ENCODE data around the gene AFF1. TPM values are rescaled to one million over a fixed set of nuclear protein-coding genes. Genes with fewer than 3 reads are reported as not detected.
A peak's percentile ranks its signal among the peaks of the same experiment; 100 is the strongest.

Gene AFF1, protein sequence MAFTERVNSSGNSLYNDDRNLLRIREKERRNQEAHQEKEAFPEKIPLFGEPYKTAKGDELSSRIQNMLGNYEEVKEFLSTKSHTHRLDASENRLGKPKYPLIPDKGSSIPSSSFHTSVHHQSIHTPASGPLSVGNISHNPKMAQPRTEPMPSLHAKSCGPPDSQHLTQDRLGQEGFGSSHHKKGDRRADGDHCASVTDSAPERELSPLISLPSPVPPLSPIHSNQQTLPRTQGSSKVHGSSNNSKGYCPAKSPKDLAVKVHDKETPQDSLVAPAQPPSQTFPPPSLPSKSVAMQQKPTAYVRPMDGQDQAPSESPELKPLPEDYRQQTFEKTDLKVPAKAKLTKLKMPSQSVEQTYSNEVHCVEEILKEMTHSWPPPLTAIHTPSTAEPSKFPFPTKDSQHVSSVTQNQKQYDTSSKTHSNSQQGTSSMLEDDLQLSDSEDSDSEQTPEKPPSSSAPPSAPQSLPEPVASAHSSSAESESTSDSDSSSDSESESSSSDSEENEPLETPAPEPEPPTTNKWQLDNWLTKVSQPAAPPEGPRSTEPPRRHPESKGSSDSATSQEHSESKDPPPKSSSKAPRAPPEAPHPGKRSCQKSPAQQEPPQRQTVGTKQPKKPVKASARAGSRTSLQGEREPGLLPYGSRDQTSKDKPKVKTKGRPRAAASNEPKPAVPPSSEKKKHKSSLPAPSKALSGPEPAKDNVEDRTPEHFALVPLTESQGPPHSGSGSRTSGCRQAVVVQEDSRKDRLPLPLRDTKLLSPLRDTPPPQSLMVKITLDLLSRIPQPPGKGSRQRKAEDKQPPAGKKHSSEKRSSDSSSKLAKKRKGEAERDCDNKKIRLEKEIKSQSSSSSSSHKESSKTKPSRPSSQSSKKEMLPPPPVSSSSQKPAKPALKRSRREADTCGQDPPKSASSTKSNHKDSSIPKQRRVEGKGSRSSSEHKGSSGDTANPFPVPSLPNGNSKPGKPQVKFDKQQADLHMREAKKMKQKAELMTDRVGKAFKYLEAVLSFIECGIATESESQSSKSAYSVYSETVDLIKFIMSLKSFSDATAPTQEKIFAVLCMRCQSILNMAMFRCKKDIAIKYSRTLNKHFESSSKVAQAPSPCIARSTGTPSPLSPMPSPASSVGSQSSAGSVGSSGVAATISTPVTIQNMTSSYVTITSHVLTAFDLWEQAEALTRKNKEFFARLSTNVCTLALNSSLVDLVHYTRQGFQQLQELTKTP
- total RNA-seq (2022) (56.2 and 61.9 TPM in 2 replicates), Bru-seq, nascent RNA (percentile 88 among the genes with signal in this experiment), BruChase-seq, experiment 1, labeled RNA remaining after a 6-hour chase (percentile 86 among the genes with signal in this experiment), BruChase-seq, experiment 2, labeled RNA remaining after a 2-hour chase (percentile 83 among the genes with signal in this experiment)
- long read RNA-seq, full-length matches to known transcripts, result 1 of 11 reads
- long read RNA-seq, partial matches to known transcripts, result 2 of 11 reads
- long read RNA-seq, other reads (novel, unspliced or antisense), result 8 of 11 reads

DNA sequence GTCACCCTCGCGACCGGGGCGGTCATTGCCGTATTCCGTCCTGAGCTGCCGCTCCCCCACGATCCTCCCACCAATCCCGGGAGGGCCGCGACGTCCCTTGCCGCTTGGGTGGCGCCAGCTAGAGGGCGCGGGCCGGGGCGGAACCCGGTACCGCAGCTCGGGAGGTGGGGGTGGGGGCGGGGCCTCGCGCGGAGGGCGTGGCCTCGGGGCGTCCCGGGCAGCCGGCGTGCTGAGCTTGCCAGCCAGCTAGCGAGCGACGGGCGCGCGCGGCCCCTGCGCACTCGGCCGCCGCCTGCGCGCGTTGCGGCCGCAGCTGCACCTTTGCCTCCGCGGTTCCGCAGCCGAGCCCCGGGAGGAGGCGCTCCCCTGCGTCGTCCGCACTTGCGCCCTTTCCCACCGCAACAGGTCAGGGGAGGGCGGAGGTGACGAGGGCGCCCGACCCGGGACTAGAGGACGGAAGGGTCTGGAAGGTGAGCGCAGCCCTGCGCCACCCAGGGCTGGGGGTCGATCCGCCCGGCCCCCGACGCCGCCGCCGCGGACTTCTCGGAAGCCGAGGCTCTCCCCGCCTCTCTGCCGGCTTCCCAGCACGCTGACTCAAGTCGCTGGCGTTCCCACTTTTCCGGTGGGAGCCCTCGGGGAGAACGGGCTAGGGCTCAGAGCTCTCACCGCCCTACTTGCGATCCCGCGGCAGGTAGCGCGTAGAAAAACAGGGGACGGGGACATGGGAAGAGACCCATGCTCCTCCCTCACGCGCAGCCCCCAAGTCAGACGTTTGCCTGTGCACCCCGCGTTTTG is at the start of gene AFF1:
TSS of gene AFF1 (plus strand) at position 241 of the 795 bp plus-strand sequence. CDS start 13,523 bp downstream, outside the sequence.
- DNase-seq (ENCODE audit: unreplicated experiment), result peak; percentile 88
- Mint-ChIP-seq H3K4me3 (ENCODE audit: unreplicated experiment) (peak within 1 kb of the TSS; percentile 85), H3K36me3 (ENCODE audit: insufficient read depth, unreplicated experiment) (peaks cover 21% of the 10 kb centered on the region), H3K27me3 (ENCODE audit: insufficient read depth, unreplicated experiment) (no peaks in the 10 kb centered on the region), H3K4me1 (ENCODE audit: insufficient read depth, unreplicated experiment) (peaks cover 35% of the 10 kb centered on the region), H3K9me3 (ENCODE audit: unreplicated experiment) (no peaks in the 10 kb centered on the region), H3K27ac (ENCODE audit: low read depth, unreplicated experiment) (peak within 1 kb of the TSS; percentile 91)
- BruUV-seq (replicated peaks), result no TSS peak
- ChIA-PET POLR2A (interaction anchor here (0.5 to 11.3 kb wide), 33 partner anchors 7 to 1127 kb away, joined by 3 to 256 read pairs (median 6); partner anchors contain the start of gene KLHL8), CTCF (interaction anchor here (0.5 to 7.1 kb wide), 9 partner anchors 12 to 300 kb away, joined by 3 to 61 read pairs (median 6); no protein-coding TSS in a partner anchor)
- intact Hi-C loops (cut with micrococcal nuclease), result loop anchor here (1.0 to 2.0 kb wide), 2 partner anchors 13 to 186 kb away; no protein-coding TSS in a partner anchor
- TF ChIP-seq, protein P1, sequence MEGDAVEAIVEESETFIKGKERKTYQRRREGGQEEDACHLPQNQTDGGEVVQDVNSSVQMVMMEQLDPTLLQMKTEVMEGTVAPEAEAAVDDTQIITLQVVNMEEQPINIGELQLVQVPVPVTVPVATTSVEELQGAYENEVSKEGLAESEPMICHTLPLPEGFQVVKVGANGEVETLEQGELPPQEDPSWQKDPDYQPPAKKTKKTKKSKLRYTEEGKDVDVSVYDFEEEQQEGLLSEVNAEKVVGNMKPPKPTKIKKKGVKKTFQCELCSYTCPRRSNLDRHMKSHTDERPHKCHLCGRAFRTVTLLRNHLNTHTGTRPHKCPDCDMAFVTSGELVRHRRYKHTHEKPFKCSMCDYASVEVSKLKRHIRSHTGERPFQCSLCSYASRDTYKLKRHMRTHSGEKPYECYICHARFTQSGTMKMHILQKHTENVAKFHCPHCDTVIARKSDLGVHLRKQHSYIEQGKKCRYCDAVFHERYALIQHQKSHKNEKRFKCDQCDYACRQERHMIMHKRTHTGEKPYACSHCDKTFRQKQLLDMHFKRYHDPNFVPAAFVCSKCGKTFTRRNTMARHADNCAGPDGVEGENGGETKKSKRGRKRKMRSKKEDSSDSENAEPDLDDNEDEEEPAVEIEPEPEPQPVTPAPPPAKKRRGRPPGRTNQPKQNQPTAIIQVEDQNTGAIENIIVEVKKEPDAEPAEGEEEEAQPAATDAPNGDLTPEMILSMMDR (IDR thresholded peaks at IDR 0.05; ENCODE audit: unreplicated experiment), result peak; percentile 23

DNA sequence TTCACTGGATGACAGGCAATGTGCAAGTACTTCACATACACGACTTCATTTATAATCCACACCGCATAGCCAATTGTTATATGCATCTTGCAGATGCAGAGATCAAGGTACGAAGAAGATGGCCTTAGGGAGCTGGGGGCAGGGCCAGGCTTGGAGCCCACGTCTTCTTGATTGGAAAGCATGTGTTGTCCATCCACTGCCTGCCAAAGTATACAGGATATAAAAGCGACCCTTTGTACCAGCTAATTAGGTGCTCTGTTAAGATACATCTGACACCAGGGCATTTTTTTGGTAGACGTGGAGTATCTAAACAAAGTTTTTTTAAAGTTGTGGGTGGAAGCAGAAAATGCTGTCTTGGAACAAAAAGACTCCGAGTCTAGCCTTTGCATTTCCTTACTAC is 44.0 kb upstream of the AFF1 start:
- no peaks in the 10 kb centered on the region for H3K36me3 Mint-ChIP-seq (ENCODE audit: insufficient read depth, unreplicated experiment)

More for the DNA sequence above, 44.0 kb upstream of the AFF1 start:
- intact Hi-C loops (cut with micrococcal nuclease), result loop anchor here (1.0 to 10.0 kb wide), 2 partner anchors 59 to 86 kb away; no protein-coding TSS in a partner anchor
- BruUV-seq (replicated peaks), result no TSS peak
- DNase-seq (ENCODE audit: unreplicated experiment), result peak; percentile 21
- peak overlapping the region; percentile 82 for H3K4me3 Mint-ChIP-seq (ENCODE audit: unreplicated experiment)
- ChIA-PET CTCF (interaction anchor here (0.5 to 5.3 kb wide), 7 partner anchors 14 to 392 kb away, joined by 3 to 46 read pairs (median 4); no protein-coding TSS in a partner anchor), POLR2A (interaction anchor here (1.6 to 3.4 kb wide), 5 partner anchors 20 to 394 kb away, joined by 3 to 41 read pairs (median 7); partner anchors contain the start of gene PTPN13)
- peaks cover 17% of the 10 kb centered on the region for H3K4me1 Mint-ChIP-seq (ENCODE audit: insufficient read depth, unreplicated experiment)
- TF ChIP-seq, protein P1 (IDR thresholded peaks at IDR 0.05; ENCODE audit: unreplicated experiment), result no peak
- H3K27ac Mint-ChIP-seq (ENCODE audit: low read depth, unreplicated experiment), result peak overlapping the region; percentile 86
- H3K27me3 Mint-ChIP-seq (ENCODE audit: insufficient read depth, unreplicated experiment), result no peaks in the 10 kb centered on the region
- H3K9me3 Mint-ChIP-seq (ENCODE audit: unreplicated experiment), result no peaks in the 10 kb centered on the region

Measured in MCF 10A (cell line).